DOHH2 (cell line): ENCODE measurements around the gene CPXM1.

Source experiments
- CTCF ChIP-seq: fragments of 200-600 bp; sonication (generic); IDR thresholded peaks from one replicate; pipeline ENCODE4 v1.5.1; 2014; ENCODE audit warnings: antibody characterized with exemption, mild to moderate bottlenecking, low read depth, low read length; ENCODE audit not compliant: poor library complexity, severe bottlenecking
- EZH2phosphoT487 ChIP-seq: fragments of 200-600 bp; sonication (generic); IDR thresholded peaks from 2 replicates; pipeline ENCODE4 v1.6.1; 2017; ENCODE audit warnings: borderline replicate concordance, mild to moderate bottlenecking, antibody characterized with exemption, low read length, moderate library complexity, mixed read lengths

DNA sequence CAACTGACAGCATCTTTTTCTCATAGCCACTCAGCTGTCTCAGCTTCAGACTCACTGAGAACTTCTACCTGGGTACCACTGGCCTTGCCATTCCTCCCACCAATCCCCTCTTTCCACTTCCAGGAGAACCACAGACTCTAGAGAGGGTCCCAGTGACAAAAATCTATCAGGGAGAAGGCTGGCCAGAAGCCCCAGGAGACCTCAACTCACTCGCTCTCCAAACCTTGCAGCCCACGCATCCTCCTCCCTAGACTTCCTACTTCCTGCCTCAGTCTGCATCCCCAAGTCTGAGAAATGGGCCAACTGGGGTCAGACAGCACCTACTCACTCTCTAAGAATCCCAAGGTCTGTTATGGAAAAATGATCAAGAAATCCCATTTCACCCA, 16.9 kb upstream of the CPXM1 start:
- TF ChIP-seq CTCF (no peak), EZH2phosphoT487 (no peak)
